ENCODE measurements around the gene PEX26.

GRCh38 chr22:18115906-18116371, 38.1 kb downstream of the PEX26 start:
- TF ChIP-seq GATA2 (IDR thresholded peaks at IDR 0.05; ENCODE audit: low read depth, low read length) (no peak), GATA3 (IDR thresholded peaks at IDR 0.05; ENCODE audit: low read depth, low read length) (no peak)

Measured in SH-SY5Y (cell line).